GM20000 (cell line): ENCODE results near the gene FGGY.

ENCODE experiments used
- DNase-seq: peaks from one replicate; pipeline ENCODE4 v3.0.0; 2012; ENCODE audit warnings: low spot score
- TF ChIP-seq, protein P1 (sequence below): IDR thresholded peaks from 2 replicates; pipeline ENCODE4 v1.5.1; 2012; ENCODE audit warnings: mild to moderate bottlenecking, control low read depth; ENCODE audit errors: extremely low read depth, missing control alignments

The FGGY gene

DNA sequence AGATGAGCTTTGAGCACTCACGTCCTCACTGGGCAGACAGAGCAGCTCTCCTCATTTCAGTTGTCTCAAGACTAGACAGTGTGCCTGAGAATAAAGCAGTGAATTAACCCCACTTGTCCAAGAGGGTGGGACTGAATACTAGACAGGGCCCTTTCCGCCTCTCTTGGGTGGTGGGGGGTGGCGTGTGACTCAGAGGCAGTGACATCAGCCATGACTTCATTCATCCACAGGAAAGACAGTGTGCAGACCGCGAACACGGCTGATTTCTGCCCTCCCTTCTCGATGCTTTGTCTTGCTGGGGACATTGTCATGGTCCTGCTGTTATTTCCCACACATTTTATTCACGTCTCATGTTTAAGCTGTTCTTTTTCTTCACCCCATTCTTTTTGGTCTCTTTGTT is 64.9 kb downstream of the FGGY start:
- TF ChIP-seq, protein P1, sequence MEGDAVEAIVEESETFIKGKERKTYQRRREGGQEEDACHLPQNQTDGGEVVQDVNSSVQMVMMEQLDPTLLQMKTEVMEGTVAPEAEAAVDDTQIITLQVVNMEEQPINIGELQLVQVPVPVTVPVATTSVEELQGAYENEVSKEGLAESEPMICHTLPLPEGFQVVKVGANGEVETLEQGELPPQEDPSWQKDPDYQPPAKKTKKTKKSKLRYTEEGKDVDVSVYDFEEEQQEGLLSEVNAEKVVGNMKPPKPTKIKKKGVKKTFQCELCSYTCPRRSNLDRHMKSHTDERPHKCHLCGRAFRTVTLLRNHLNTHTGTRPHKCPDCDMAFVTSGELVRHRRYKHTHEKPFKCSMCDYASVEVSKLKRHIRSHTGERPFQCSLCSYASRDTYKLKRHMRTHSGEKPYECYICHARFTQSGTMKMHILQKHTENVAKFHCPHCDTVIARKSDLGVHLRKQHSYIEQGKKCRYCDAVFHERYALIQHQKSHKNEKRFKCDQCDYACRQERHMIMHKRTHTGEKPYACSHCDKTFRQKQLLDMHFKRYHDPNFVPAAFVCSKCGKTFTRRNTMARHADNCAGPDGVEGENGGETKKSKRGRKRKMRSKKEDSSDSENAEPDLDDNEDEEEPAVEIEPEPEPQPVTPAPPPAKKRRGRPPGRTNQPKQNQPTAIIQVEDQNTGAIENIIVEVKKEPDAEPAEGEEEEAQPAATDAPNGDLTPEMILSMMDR = no peak
- no peak for DNase-seq

GRCh38 chr1:59364037-59364436 is 67.1 kb downstream of the FGGY start:
- no peak for DNase-seq
- TF ChIP-seq, protein P1 = no peak

DNA sequence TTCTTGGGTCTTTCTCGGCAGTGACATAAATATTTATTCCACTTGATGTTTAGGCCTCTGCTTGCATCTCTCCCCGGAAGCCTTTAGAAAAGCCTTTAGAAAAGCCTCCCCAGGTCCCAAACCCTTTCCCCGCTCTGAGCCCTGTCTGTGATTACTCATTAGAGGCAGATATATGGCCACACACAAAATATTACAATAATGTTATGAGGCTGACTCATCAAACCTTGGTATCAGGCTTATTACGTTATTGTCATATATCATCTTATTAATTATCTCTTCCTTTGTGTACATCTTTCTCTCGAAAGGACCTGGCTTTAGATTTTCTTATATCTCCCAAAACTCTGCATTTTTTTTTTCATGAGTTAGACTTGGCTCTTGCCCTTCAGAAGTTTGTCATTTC is 69.5 kb downstream of the FGGY start:
- TF ChIP-seq, protein P1 = no peak
- no peak for DNase-seq

DNA sequence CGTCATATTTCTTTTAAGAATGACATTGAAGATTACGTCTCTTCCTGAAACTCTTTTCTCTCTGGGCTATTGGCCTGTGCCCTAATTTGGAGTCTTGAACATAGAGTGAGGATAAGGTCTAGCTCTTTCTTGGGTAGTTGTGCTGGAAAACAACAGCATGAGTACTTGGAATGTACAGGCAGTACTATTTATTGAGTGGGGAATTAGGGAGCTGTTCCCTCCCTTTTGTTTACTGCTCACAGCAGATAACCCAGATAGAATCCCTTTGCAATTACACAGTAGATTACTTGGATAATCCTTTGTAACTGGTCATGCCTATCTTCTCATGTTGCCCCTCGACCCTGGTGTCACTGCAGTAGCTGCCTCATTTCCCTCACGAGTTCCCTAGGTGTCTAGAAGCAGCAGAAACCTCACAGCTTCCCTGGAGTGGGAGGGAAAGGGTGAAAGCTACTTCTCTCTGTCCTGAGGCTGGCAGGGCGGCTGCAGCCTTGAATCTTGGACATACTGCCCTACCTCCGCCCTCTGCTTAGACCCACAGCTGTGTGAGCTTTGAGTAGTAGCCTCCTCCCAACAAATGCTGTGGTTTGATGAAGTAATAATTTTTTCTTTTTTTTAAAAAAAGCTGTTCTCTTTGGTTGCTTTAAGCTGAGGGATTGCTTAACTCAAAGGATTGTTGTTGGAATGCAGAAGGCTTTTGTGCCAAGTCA is 70.6 kb downstream of the FGGY start:
- DNase-seq = no peak

DNA sequence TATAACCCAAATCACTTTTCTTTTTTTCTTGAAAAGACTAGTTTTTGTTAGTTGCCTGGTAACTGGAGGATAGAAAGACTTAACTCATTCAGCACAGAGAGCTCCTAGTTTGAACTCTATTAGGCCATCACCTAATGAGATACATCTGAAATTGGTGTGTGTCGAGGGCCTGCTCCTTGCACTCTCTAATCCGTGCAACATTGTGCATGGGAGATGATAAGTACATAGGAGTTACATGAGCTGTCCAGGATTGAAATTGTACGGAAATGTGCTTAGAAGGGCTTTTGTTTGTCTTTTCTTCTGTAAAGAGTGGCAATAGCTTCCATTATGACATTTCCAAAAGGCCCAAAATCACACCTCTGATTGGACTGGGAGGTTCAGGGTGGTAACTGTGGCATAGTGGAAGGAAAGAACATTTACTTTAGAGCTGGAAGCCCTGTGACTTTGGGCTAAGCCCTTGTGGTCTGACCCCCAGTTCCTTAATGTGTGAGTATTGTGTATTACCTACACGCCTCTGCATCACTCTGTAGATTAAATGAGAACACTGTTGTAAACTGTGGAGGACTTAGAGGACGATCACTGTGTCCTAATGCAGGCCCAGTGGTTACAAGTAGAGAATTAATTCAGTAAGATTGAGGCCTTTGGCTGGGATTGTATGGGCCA is 71.2 kb downstream of the FGGY start:
- TF ChIP-seq, protein P1 = no peak

More for the DNA sequence above, 70.6 kb downstream of the FGGY start:
- TF ChIP-seq, protein P1 = no peak

GRCh38 chr1:59375321-59376220 is 78.7 kb downstream of the FGGY start:
- TF ChIP-seq, protein P1 = no peak
- DNase-seq = no peak

More for the DNA sequence above, 71.2 kb downstream of the FGGY start:
- DNase-seq = no peak
